GM12878 (cell line): ENCODE results near the gene CTNNAL1. TPM values are rescaled to one million over a fixed set of nuclear protein-coding genes. Genes with fewer than 3 reads are reported as not detected.

Source experiments
- ATAC-seq: fragments of 200-7000 bp; cut with Tn5 transposase; 3 replicates; pipeline ENCODE4 v1.9.1; 2020; ENCODE audit warnings: mild to moderate bottlenecking, moderate library complexity
- BruUV-seq: library from RNA; stranded (reverse); fragments of 400-500 nt; replicated peaks from 2 replicates; lab custom pipeline; 2021; lab: Mats Ljungman, UMichigan
- CTCF ChIA-PET: fragments of 300-600 bp; sonication (Branson Sonifier 250); formaldehyde crosslinking; extraction: SDS; loops from one replicate; lab custom pipeline; 2021; ENCODE audit warnings: inconsistent platforms; lab: Yijun Ruan, JAX
- POLR2A ChIA-PET: fragments of 350-600 bp; formaldehyde crosslinking; extraction: SDS; loops from one replicate; lab custom pipeline; 2021; ENCODE audit warnings: inconsistent platforms; lab: Charles Lee
- RAD21 ChIA-PET: fragments of 300-600 bp; sonication (Branson Sonifier 250); formaldehyde crosslinking; loops from one replicate; lab custom pipeline; 2023; ENCODE audit warnings: antibody characterized with exemption; ENCODE audit not compliant: unreplicated experiment; lab: Charles Lee
- SMC1A ChIA-PET: fragments of 300-600 bp; sonication (Branson Sonifier 250); formaldehyde crosslinking; loops from one replicate; lab custom pipeline; 2023; ENCODE audit not compliant: unreplicated experiment, uncharacterized antibody; lab: Charles Lee
- DNase-seq: peaks from one replicate; pipeline ENCODE4 v3.0.0-alpha.2; 2011; ENCODE audit warnings: low read depth, low spot score
- FAIRE-seq: peaks from 3 replicates; lab custom pipeline; 2011; peaks lifted over from hg19 to GRCh38; lab: Jason Lieb, UNC
- H2AFZ ChIP-seq: 2 replicates; pipeline ENCODE4 v1.6.0; 2011; ENCODE audit warnings: low read depth, low read length, control low read depth; ENCODE audit not compliant: control insufficient read depth
- H3K27ac ChIP-seq: 2 replicates; pipeline ENCODE4 v1.5.1; 2011; ENCODE audit warnings: control low read depth; ENCODE audit not compliant: control insufficient read depth, insufficient read depth
- H3K27me3 ChIP-seq, 2 experiments: replicated peaks in 1 of 2; 2 replicates each; pipeline versions ENCODE4 v1.6.0 to v1.6.1; 2011; ENCODE audit warnings: low read length in 1 of 2; ENCODE audit not compliant: control insufficient read depth in 2 of 2, insufficient read depth in 2 of 2
- H3K36me3 ChIP-seq, 2 experiments: 2 replicates each; pipeline ENCODE4 v1.5.1; 2011; ENCODE audit warnings: low read length in 1 of 2; ENCODE audit not compliant: control insufficient read depth in 2 of 2, insufficient read depth in 2 of 2
- H3K4me1 ChIP-seq: 2 replicates; pipeline ENCODE4 v1.6.1; 2011; ENCODE audit warnings: mild to moderate bottlenecking, low read length, moderate library complexity, mixed read lengths; ENCODE audit not compliant: control insufficient read depth, insufficient read depth
- H3K4me2 ChIP-seq: 2 replicates; pipeline ENCODE4 v1.6.0; 2011; ENCODE audit warnings: control low read depth; ENCODE audit not compliant: control insufficient read depth, insufficient read depth
- H3K4me3 ChIP-seq: fragments of 200-600 bp; sonication (generic); 2 replicates; pipeline ENCODE4 v1.5.1; 2016
- H3K79me2 ChIP-seq: 2 replicates; pipeline ENCODE4 v1.6.0; 2011; ENCODE audit warnings: low read length; ENCODE audit not compliant: control insufficient read depth, insufficient read depth
- H3K9ac ChIP-seq: 2 replicates; pipeline ENCODE4 v1.8.0; 2011; ENCODE audit warnings: low read length, control low read depth, mixed read lengths; ENCODE audit not compliant: control insufficient read depth, insufficient read depth
- H3K9me3 ChIP-seq: replicated peaks from 3 replicates; pipeline ENCODE4 v1.5.1; 2011; ENCODE audit warnings: mild to moderate bottlenecking, low read length; ENCODE audit not compliant: control insufficient read depth, insufficient read depth
- H4K20me1 ChIP-seq: 2 replicates; pipeline ENCODE4 v1.6.0; 2011; ENCODE audit not compliant: control insufficient read depth, insufficient read depth
- BCL3 ChIP-seq: IDR thresholded peaks from 2 replicates; pipeline ENCODE4 v1.6.1; 2011; ENCODE audit warnings: borderline replicate concordance, low read depth, mild to moderate bottlenecking, moderate library complexity, low read length; ENCODE audit not compliant: insufficient read depth, poor library complexity, severe bottlenecking
- BMI1 ChIP-seq: fragments of 450-650 bp; IDR thresholded peaks from 2 replicates; pipeline ENCODE4 v1.6.1; 2016; ENCODE audit warnings: mild to moderate bottlenecking, moderate library complexity, borderline replicate concordance
- TAF1 ChIP-seq: IDR thresholded peaks from 2 replicates; pipeline ENCODE4 v1.6.1; 2011; ENCODE audit warnings: mild to moderate bottlenecking, low read depth, low read length, borderline replicate concordance
- TCF7 ChIP-seq: IDR thresholded peaks from 2 replicates; pipeline ENCODE4 v1.6.1; 2014; ENCODE audit warnings: antibody characterized with exemption, borderline replicate concordance
- ZBTB4 ChIP-seq: fragments of 450-650 bp; formaldehyde crosslinking; IDR thresholded peaks from 2 replicates; pipeline ENCODE4 v1.4.0; 2022; ENCODE audit warnings: mild to moderate bottlenecking, moderate library complexity
- in situ Hi-C: fragments of 300-500 bp; cut with MboI; formaldehyde crosslinking; loops from 9 replicates; pipeline ENCODE4 v1.14.3; 2018; ENCODE audit warnings: mixed read lengths
- intact Hi-C: fragments of 100-400 bp; cut with micrococcal nuclease; formaldehyde crosslinking; loops from one replicate; pipeline ENCODE4 v1.14.2; 2022; ENCODE audit not compliant: unreplicated experiment
- polyA plus RNA-seq, 11 experiments: library from polyadenylated mRNA; depleted of rRNA in 4 of 11; unstranded in 6 of 11; stranded (reverse) in 5 of 11; fragments of >200 nt; fragmentation: Nextera tagmentation in 4 of 11; fragmentation: Illumina TruSeq in 1 of 11; extraction: Ambion mirVana in 4 of 11; extraction: Trizol in 1 of 11; gene quantifications; 1 replicate in 1 of 11; 2 replicates in 10 of 11; pipeline versions ENCODE4 v1.2.1 to v1.2.3, GENCODE V29; 2011 to 2016; ENCODE audit warnings: inconsistent platforms in 2 of 11, missing spikeins in 2 of 11, low read depth in 1 of 11
- total RNA-seq, 4 experiments: library from RNA; depleted of rRNA in 3 of 4; stranded (reverse); fragments of >200 nt in 3 of 4; fragmentation: Illumina TruSeq in 1 of 4; extraction: Trizol in 1 of 4; gene quantifications; 2 replicates each; pipeline versions ENCODE4 v1.2.1 to v1.2.3, GENCODE V29; 2013 to 2021
- TF ChIP-seq, protein P1 (sequence below), 3 experiments: IDR thresholded peaks in 2 of 3; conservative IDR thresholded peaks in 1 of 3; 2 replicates each; pipeline ENCODE4 v1.5.1; 2011; ENCODE audit warnings: low read depth in 3 of 3, low read length in 3 of 3, mild to moderate bottlenecking in 3 of 3, control low read depth in 2 of 3, moderate library complexity in 2 of 3, inconsistent platforms in 1 of 3, mixed read lengths in 1 of 3; ENCODE audit not compliant: control insufficient read depth in 2 of 3, insufficient read depth in 1 of 3; ENCODE audit errors: extremely low read depth in 1 of 3

The CTNNAL1 gene
- total and polyA plus RNA-seq, 10 of the 15 experiments (the other 5 are each of a cell fraction or from before 2014, with no cell fraction given), result 16.3 to 82.5 (median 45.2) TPM

DNA sequence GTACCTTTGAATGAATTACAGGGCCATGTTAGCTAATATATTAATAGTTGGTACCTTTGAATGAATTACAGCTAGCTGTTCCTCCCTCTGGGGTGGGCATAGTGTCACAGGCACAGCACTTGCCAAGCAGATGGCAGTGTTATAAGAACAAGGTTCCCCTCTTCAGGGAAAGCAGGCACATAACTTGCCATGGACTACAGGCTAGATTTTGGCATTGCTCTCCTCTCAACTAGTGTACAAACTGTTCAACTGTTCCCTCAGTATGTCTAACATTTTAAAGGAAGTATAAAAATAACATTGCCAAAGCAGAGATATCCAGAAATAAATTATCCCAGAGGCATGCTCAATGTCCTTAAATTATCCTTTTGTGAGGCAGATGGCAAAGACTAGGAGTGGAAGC is 45.4 kb downstream of the CTNNAL1 start:
- H3K4me1 ChIP-seq, result no peaks in the 10 kb centered on the region
- no peaks in the 10 kb centered on the region for H4K20me1 ChIP-seq
- FAIRE-seq (peak; percentile 73), DNase-seq (no peak), ATAC-seq (no peak)
- H3K9ac ChIP-seq, result no peak overlapping the region
- ChIA-PET CTCF (interaction anchor here (5.3 kb wide), 1 partner anchor 14 kb away, joined by 23 read pairs; no protein-coding TSS in a partner anchor), RAD21 (interaction anchor here (1.4 kb wide), 1 partner anchor 14 kb away, joined by 3 read pairs; no protein-coding TSS in a partner anchor), POLR2A (no interaction called here), SMC1A (no interaction called here)
- no peaks in the 10 kb centered on the region for H3K36me3 ChIP-seq
- no peak for TF ChIP-seq TAF1
- no peak for TF ChIP-seq ZBTB4 (CRISPR knock-in tag)
- TF ChIP-seq, protein P1, sequence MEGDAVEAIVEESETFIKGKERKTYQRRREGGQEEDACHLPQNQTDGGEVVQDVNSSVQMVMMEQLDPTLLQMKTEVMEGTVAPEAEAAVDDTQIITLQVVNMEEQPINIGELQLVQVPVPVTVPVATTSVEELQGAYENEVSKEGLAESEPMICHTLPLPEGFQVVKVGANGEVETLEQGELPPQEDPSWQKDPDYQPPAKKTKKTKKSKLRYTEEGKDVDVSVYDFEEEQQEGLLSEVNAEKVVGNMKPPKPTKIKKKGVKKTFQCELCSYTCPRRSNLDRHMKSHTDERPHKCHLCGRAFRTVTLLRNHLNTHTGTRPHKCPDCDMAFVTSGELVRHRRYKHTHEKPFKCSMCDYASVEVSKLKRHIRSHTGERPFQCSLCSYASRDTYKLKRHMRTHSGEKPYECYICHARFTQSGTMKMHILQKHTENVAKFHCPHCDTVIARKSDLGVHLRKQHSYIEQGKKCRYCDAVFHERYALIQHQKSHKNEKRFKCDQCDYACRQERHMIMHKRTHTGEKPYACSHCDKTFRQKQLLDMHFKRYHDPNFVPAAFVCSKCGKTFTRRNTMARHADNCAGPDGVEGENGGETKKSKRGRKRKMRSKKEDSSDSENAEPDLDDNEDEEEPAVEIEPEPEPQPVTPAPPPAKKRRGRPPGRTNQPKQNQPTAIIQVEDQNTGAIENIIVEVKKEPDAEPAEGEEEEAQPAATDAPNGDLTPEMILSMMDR (IDR thresholded peaks at IDR 0.05 in 2 of 3, conservative IDR thresholded peaks at IDR 0.05 in 1 of 3; ENCODE audit: control insufficient read depth in 2 of 3, extremely low read depth in 1 of 3, insufficient read depth in 1 of 3, low read depth in 3 of 3, low read length in 3 of 3), result no peak
- TF ChIP-seq TCF7, result no peak
- TF ChIP-seq BCL3, result no peak
- no peak for TF ChIP-seq BMI1
- H2AFZ ChIP-seq, result no peak overlapping the region
- H3K27ac ChIP-seq, result no peak overlapping the region
- in situ Hi-C loops, result loop anchor here (5.0 kb wide), 1 partner anchor 49 kb away; no protein-coding TSS in a partner anchor
- no peak overlapping the region for H3K4me3 ChIP-seq
- no peak overlapping the region for H3K4me2 ChIP-seq
- H3K79me2 ChIP-seq, result no peaks in the 10 kb centered on the region
- H3K27me3 ChIP-seq, result no peaks in the 10 kb centered on the region
- intact Hi-C loops, result no loop called here
- no TSS peak for BruUV-seq
- H3K9me3 ChIP-seq, result no peaks in the 10 kb centered on the region; the same call in 2 of the 3 replicates
